Fibroblast of skin of abdomen (primary cell): ENCODE data around the gene SYVN1. TPM values are rescaled to one million over a fixed set of nuclear protein-coding genes. Genes with fewer than 3 reads are reported as not detected.
"Not testable (repeated sequence)": the region's sequence is repeated elsewhere in the genome, so short reads cannot be mapped to it uniquely, and the experiment has no call there.

Experiments used
- DNase-seq: peaks from one replicate; pipeline ENCODE4 v3.0.0-alpha.2; 2013
- polyA plus RNA-seq, 2 experiments: library from polyadenylated mRNA; unstranded; fragments of 120-200 nt; gene quantifications; one replicate each; pipeline ENCODE4 v1.2.1, GENCODE V29; 2013; ENCODE audit not compliant: insufficient read length in 2 of 2

Gene SYVN1
- polyA plus RNA-seq (2013, experiment 1 of 2; ENCODE audit: insufficient read length): 38.0 TPM
- polyA plus RNA-seq (2013, experiment 2 of 2; ENCODE audit: insufficient read length): 38.0 TPM

DNA sequence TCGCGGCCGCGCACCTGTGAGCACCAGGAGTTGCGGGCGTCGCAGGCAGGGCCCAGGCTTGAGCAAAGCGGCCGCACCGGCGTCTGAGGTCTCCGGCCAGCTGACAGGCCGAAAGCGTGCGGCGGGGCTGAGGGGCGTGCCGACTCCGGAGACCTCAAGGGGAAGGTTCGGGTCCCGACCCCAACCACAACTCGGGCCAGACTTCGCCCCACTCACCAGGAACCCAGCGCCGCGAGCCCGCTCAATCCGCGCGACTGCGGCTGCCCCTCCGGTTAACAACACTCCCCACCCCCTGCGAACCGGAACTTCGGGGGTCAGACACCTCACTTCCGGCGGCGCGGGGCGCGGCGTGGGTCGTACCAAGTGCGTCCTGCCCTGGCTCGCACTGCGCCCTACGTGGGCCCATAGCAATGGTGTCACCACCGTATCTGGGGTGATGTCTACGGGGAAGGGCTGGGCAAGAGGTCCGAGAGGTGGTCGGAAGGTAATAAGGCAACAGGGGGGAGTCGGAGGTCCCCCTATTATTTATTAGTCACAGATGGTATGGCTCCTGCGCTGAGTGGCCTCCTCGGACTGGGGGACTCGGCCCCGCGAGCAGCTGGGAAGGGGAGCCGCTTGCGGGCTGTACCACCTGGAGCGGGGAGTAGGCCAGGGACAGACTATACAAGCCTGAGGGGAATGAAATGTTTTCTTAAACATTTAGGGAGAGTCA, at the start of gene SYVN1:
Gene SYVN1, minus strand, starts transcription at position 280 of the 712 bp plus-strand sequence. CDS start 918 bp downstream, outside the sequence.
- peak; percentile 88 for DNase-seq

DNA sequence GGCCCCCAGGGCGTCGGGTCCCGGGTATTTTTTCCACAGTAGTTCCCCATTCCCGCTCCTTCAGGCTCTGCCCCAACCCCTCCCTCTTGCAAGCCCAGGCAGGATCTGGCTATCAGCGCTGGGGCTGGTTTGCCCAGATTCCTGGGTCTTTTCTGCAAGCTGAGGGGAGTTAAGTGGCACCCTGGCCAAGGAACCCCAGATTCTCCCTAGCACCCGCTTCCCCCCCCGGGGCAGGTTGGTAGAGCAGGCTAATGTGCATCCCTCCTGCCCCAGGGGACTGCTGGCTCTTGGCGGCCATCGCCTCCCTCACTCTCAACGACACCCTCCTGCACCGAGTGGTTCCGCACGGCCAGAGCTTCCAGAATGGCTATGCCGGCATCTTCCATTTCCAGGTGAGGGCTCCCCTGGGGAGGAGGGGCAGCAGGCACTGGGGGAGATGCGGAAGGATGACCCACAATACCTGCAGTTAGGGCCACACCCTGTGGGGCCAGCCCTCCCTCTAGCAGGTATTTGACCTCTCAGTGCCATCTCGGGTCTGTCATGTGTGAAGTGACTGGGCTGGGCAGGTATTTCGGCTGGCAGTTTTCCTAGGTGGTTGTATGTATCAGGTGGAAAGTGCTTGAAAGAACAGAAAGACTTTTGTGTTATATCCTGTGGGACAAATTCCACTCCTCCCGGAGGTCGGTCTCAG, 49.0 kb upstream of the SYVN1 start:
- no peak for DNase-seq

DNA sequence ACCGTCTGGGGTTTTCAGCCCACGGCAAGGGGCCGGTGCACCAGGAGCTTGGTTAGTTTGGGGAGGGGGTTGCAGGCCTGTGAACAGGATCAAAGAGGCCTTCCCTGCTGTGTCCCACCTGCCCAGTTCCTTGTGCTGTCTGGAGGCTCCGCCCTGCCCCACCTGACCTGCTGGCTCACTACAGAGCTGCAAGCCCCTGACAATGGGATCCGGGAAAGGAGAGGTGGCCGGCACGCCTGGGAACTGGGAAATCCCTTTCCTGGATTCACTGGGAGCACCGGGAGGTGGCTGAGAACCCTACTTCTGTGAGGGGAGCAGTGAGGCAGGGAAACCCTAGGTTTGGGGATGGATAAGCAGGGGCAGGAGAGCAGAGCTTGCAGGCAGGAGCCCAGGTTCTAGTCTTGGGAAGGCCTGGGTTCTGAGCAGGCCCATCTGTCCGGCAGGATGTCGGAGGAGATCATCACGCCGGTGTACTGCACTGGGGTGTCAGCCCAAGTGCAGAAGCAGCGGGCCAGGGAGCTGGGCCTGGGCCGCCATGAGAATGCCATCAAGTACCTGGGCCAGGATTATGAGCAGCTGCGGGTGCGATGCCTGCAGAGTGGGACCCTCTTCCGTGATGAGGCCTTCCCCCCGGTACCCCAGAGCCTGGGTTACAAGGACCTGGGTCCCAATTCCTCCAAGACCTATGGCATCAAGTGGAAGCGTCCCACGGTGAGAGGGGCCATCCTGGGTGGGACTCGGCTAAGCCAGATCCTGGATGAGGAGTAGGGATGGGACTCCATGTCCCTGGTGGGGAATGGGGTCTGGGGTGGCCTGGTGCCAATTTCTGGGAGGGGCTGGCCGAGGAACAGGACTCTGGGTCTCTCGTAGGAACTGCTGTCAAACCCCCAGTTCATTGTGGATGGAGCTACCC, 48.2 kb upstream of the SYVN1 start:
- DNase-seq: no peak

DNA sequence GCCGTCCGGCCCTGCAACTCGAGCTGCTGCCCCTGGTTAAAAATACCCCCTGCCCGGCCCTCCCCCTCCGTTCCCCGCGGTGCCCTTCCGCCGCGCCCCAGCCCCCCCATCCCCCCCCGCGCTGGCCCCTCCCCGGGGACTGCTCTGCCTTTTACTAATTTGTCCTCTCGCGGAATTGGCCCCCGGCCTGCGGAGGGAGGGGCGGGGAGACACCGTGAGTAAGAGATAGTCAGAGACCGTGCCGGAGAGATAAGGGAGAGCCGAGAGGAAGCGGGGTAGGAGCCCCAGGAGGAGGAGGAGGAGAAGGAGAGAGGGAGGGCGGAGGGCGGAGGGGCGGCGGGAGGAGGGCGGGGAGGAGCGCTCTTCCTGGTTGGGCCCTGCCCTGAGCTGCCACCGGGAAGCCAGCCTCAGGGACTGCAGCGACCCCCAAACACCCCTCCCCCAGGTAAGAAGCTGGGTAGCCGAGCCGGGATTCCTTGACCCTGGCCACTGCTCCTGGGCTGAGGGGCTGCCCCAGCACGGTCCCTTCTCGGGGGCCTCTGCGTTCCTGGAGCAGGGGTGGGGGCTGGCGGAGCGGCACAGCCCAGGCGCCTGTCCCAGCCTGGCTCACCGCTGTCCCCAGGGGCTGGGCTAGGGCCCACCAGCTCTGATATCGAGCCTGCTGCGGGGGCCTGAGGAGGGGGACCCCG, 47.4 kb upstream of the SYVN1 start, which contains the start of gene CAPN1:
Gene CAPN1, plus strand, starts transcription at position 360 of the 689 bp plus-strand sequence. CDS start 774 bp downstream, outside the sequence.
- peak; percentile 88 for DNase-seq

DNA sequence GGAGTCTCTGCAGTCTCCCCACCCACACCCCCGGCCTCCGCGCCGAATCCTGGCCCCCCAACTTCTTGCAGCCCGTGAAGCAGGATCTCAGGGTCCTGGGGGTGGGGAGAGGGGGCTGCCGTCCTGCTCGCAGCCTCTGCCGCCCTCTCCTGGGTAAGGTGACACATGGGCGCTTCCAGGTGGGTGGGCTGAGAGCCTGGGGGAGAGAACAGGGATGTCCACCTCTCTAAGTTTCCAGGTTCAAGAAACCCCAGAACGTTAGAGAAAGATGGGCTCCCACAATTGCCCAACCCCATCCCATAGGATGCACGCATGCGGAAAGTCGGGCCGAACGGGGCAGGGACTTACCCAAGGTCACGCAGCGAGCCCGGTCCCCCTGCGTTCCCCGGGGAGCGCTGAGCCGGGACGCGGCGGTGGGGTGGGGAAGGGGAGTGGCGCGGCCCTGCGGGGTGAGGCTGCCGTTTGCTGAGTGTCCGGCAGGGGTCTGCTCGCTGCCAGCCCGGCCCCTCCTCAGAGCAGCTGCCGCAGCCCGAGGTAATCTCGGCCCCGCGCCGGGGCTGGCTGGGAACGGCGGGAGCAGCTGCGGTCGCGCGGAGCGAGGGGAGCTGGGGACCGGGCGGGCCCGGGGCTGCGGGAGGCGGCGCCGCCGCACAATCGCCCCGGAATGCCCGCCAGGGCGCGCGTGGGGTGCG, 46.7 kb upstream of the SYVN1 start:
- peak; percentile 61 for DNase-seq

DNA sequence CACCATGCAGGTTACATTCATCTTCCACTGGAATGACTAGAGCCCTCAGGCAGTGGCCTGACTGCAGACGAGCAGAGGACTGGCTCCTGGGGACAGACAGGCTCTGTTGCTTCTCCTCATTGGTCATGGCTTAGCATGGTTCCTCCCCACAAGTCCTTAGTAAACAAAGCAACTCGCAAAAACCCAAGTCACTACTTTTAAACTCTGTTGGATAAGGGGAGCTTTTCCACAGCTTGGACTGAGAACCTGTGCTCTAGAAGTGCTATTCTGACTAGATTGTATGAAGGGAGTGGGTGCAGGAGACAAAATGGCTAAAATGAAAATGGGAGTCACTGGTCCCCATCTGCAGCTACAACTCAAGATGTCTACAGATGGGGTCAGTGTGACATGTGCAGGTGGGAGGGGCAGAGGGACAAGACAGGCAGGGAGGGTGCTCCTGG, 40.3 kb upstream of the SYVN1 start:
- DNase-seq: not testable (repeated sequence)

DNA sequence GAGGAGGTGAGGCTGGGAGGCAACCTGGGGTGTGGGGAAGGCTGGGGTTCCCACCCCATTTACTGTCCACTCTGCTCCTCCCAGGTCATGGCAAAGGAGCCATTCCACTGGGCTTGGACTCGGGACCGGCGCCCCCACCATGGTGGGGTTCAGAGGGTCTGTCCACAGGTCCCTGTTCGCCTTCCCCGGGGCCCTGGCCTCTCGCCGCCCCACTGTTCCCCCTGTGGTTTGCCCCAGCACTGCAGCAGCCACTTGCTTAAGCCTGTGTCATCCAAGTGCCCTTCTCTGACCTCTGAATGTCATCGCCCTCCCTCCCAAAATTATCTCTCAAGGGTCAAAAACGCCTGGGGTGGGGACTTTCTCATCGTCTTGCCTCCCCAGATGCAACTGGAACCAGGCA, 38.3 kb upstream of the SYVN1 start:
- DNase-seq: no peak

DNA sequence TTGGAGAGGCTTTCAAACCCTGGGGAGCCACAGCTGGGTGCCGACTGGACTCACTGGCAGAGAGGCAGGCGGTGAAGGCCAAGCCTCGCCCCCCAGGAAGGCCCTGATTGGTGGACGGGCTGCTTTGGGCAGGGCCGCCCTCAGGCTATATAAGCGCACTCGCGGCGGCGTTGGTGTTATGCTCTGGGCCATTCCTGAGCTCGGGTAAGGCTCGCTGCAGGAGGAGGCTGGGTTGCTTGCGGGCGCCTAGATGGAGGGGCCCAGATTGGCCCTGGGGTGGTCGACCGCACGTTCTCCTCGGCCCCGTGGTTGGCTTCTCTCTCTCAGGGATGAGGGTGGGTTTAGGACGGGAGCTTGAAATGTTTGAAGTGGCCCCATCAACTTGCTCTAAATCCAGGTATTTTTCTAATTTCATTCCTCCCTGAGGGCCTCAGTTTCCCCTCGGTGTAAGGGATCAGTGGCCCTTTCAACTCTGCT, 35.8 kb upstream of the SYVN1 start, which contains the start of gene SPDYC:
Gene SPDYC, plus strand, starts transcription at position 176 of the 477 bp plus-strand sequence. CDS start 1,125 bp downstream, outside the sequence.
- no peak for DNase-seq

DNA sequence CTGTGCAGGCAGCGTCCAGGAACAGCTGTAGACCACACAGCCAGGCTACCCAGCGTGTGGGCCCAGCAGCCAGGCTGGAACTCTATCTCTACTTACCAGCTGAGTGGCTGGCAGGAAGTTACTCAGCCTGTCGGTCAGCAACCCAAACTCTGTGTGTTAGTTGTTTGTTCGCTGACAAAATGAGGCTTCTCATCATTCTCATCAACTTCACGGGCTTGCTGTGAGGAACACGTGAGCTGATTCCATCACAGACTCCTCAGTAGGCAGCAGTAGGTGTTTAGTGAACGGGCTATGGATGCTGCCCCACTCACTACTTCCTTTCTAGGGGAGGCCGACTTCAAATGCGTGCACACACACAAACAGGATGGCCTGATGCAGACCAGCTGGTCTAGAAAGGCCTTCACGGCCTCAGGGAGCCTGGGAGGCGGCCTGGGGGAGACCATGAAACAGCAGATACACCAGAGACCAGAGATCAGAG, 34.9 kb upstream of the SYVN1 start:
- DNase-seq: peak; percentile 22

DNA sequence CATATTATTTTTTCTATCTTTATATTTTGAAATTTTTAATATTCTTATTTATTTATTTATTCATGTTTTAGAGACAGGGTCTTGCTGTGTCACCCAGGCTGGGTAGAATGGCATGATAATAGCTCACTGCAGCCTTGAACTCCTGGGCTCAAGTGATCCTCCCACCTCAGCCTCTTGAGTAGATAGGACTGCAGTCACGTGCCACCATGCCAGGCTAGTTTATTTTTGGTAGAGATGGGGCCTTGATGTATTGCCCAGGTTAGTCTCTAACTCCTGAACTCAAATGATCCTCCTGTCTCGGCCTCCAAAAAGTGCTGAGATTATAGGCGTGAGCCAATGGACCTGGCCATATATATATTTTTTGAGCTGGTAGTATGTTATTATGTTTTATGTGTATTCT, 33.3 kb upstream of the SYVN1 start:
- DNase-seq: no peak

DNA sequence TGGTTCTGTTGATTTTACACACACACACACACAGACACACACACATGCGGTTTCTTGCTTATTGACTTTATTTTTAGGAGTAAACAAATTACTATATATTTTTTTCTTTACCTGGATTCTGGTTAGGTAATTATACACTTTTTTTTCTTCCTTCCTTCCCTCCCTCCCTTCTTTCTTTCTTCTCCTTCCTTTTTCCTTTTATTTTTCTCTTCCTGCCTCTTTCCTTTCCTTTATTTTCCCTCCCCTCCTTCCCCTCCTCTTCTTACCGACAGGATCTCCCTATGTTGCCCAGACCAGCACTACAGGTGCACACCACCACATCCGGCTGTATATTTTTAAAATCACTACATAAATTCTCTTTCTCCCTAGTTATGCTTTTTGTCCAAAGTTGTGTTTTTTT, 32.6 kb upstream of the SYVN1 start:
- no peak for DNase-seq

DNA sequence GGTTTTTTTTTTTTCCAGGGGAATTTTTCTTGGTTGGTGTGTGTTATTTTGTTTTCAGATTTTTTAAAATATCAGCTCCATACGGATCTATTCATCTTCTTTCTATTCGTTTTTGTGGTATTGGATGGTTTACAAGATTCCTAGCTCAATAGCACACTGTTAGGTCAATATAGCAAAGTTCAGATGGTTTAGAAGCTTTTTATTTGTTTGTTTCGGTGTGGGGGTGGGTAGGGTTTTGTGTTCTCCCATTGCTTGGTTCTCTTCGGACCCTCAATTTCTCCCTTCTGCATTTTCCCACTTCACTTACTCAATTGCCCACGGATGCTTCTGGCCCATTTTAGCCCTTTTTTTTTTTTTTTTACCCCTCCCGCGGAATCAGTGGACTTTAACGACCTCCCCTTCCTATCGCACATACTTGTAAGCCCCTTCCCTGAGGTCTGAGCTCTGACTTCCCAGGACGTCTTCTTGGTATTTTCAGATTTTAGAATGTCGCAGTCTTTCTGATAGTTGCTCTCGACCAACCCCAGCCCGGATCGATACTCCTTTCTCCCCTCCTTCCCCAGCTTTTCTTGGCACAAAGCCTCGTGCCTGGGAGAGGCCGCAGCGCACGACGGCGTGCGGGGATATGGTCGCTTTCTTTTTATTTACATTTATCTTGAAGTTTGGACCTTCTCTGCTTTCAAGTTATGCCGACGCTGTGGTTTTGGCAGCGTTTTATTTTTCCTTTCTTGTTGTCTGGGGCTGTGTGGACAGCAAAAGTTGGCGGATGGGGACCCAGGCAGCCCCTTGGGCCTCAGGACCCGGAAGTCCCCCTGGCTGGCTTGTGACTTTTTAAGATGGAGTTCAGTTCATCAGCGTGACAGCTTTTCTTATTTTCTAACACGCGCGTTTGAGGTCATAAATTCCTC, 31.3 kb upstream of the SYVN1 start:
- no peak for DNase-seq

DNA sequence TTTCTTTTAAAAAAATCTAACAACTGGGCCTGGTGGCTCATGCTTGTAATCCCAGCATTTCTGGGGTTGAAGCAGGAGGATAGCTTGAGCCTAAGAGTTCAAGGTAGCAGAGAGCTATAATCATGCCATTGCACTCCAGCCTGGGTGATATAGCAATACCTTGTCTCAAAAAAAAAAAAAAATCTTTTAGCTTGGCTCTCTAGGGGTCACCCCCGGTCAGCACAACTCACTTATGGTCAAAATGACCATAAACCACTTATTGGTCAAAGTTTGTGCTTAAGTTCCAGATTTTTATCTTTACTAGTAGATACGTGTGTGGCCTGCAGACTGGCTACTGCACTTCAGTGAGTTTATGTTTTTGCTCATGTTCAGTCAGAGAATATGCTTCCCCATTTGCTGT, 29.4 kb upstream of the SYVN1 start:
- DNase-seq: no peak

DNA sequence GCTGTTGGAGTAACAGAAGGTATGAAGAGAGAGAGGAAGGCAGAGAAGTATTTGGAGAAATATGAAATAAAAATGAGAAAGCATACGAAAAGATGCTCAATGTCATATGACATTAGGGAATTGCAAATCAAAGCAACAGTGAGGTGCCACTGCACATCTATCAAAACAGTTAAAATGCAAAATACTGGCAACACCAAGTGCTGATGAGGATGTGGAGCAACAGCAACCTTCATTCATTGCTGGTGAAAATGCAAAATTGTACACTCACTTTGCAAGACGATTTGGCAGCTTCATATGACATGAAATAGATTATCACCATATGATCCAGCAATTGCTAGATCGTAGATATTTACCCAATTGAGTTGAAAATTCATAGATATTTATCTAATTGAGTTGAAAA, 26.3 kb upstream of the SYVN1 start:
- no peak for DNase-seq

DNA sequence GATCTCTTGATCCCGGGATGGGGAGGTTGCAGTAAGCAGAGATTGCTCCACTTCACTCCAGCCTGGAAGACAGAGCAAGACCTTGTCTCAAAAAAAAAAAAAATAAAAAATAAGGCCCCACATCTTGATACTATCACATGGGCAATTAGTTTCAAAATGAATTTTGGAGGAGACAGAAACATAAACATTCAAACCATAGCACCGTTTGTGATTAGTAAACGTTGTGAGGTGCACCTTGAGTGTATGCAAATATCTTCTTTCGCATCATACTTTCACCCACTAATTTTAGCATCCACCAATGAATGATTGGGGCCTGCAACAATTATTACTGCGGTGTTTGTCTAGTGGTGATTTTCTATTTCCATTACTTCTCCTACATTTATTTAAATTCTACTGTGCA, 24.7 kb upstream of the SYVN1 start:
- DNase-seq: no peak

DNA sequence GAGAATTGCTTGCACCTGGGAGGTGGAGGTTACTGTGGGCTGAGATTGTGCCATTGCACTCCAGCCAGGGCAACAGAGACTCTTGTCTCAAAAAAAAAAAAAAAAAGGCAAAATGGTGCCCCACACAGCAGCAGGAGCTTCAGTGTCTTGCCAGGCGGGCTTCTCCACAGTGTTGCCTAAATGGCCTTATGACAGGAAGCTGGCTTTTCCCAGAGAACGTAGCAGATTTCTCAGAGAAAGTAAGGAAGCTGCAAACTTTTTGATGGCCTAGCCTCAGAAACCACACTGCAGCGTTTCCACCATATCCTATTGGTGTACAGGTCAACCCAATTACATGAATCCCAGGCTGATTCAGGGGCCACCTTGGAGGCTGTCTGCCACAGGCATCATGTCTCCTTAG, 23.0 kb upstream of the SYVN1 start:
- DNase-seq: no peak

DNA sequence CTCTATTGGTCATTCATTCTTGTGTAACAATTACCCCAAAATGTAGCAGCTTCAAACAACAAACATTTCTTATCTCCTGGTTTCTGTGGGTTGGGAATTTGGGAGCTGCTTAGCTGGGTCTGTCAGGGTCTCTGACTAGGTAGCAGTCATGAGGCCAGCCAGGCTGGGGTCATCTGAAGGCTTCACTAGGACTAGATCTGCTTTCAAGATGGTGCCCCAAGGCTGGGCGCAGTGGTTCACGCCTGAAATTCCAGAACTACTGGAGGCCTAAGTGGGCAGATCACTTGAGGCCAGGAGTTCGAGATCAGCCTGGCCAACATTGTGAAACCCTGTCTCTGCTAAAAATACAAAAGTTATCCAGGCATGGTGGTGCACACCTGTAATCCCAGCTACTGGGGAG, 22.6 kb upstream of the SYVN1 start:
- no peak for DNase-seq

DNA sequence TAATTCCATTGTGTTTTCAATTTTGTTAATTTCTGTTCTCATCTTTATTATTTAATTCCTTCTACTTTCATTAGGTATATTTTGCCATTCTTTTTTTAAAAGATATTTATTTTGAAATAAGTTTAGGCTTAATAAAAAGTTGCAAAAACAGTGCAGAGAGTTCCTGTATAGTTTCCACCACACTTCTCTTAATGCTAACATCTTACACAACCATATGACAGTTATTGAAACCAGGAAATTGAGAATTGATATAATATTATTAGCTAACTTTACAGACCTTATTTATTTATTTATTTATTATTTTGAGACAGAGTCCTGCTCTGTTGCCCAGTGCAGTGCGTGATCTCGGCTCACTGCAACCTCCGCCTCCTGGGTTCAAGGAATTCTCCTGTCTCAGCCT, 21.9 kb upstream of the SYVN1 start:
- no peak for DNase-seq

DNA sequence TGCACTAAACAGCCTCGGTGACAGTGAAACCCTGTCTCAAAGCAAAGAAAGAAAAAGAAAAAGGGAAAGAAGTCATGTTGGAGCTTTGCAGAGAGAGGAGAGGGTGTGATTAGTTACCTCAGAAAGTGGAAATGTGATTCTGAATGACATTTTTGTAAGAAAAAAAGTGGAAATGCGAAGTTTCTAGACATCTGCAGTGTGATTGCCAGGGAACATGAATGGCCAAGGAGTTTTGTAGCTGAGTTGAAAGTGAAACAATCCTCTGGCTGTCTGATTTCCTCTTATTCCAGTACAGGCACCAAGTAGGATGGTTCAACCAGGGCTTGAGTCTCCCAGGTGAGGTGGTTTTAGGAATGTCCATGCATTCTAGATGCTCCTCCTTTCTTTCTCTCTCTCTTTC, 17.8 kb upstream of the SYVN1 start:
- no peak for DNase-seq

DNA sequence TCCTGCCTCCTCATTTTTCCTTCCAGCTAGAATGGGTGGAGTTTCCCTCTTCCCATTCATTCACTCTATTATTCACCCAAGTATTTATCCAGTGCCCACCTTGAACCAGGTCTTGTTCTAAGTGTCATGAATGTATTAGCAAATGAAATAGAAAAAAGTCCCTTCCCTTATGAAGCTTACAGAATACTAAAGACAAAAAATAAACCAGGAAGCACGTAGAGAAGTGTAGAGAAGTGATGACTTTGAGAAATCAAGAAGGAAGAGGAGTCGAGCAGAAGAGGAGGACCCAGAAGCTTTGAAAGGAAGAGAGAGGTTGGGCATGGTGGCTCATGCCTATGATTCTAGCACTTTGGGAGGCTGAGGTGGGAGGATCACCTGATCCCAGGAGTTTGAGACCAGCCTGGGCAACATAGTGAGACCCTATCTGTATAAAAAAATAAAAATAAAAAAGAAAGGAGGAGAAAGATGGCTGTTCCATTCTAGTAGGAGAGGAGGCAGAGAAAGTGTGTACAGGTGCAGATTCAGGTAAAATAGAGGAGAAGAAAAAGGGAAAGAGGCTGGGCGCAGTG, 17.1 kb upstream of the SYVN1 start:
- no peak for DNase-seq
